Left lobe of liver (tissue), 2 donors: ENCODE results near the gene ALK. TPM values are rescaled to one million over a fixed set of nuclear protein-coding genes. Genes with fewer than 3 reads are reported as not detected.
"Not testable (repeated sequence)": the region's sequence is repeated elsewhere in the genome, so short reads cannot be mapped to it uniquely, and the experiment has no call there.

Experiments
- ATAC-seq: fragments of 200-7000 bp; cut with Tn5 transposase; one replicate; pipeline ENCODE4 v1.9.1; 2020; ENCODE audit warnings: mild to moderate bottlenecking, moderate library complexity
- DNase-seq: peaks from one replicate; pipeline ENCODE4 v3.0.0-alpha.2; 2020; ENCODE audit warnings: low spot score
- total RNA-seq: library from RNA; stranded (reverse); gene quantifications from one replicate; pipeline ENCODE4 v1.2.1, GENCODE V29; 2021
- donor health status: DM: no; HTN: no; CAD: no; lungs with moderate emphysema.
- donor health status: DM: no; HTN: yes; CAD: no.

ALK gene
- total RNA-seq, 1 donor from 2014 or later = not detected

DNA sequence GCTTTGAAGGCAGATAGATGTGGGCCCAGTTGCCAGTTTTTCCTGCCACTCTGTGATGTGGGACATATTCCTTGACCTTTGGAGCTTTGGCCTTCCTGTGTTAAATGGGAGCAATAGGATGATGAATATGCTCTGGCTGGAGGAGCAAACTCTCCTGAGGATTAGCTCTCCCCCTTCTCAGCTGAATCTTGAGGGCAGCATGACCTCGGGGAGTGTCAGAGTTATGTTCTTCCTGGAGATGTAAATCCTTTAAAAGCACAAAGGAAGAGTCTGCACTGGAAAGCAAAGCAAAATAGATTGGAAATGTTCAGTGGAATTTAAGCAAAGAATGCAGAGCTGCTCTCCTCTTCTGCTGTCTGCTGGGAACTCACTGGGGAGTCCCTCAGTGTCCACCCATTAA, 160.1 kb downstream of the ALK start:
- ATAC-seq (no peak), DNase-seq (no peak)

DNA sequence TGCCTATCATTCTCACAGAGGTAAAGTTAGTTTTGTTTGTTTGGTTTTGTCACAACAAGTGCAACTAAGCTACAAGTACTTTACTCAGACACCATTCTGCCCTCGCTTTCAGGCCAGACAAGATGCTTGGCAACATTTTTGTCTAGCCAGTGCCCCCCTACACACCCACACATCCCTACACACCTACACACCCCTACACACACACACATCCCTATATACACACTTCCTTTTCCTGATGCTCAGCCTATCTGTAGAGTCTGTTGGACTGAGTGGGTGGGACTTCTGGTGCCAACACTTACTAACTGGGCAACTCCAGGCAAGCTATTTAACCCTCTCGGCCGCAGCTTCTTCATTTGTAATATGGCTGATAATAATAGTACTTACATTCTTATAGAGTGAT, 161.4 kb downstream of the ALK start:
- no peak for DNase-seq
- no peak for ATAC-seq

DNA sequence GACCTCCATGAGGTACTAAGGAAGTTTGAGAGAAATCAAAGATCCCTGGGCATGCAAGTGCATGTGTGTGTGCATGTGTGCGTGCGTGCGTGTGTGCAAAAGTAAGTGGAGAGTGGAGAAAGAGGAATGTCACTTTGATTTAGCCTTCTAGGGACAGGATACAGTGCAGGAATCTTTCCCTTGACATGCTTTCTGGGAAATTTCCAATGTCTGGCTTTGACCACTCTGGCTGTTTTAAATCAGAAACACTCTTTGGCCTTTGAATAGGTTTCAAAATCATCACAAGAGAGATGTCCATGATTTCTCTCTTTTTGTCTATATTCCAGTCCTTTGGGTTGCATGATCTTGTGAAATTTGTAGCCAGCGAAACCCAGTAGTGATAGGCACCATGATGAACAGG, 162.0 kb downstream of the ALK start:
- no peak for DNase-seq
- ATAC-seq = no peak

DNA sequence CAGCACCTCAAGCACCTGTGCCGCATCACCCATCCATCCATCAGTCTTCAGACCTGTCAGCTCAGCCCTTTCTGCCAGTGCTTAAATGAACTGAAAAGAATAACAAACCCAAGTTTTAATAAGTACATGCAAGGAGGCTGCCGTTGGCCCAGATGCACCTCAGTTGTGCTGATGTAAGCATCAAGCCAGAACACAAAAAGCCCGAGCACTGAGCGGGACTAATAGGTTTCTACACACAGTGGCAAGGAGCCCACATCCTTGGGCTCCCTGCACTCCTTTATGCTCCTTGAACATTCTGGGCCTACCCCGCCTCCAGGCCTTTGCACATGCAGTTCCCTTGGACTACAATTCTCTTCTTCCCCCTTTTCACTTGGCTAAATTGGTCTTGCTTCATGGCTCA, 165.6 kb downstream of the ALK start:
- no peak for ATAC-seq
- DNase-seq = no peak

DNA sequence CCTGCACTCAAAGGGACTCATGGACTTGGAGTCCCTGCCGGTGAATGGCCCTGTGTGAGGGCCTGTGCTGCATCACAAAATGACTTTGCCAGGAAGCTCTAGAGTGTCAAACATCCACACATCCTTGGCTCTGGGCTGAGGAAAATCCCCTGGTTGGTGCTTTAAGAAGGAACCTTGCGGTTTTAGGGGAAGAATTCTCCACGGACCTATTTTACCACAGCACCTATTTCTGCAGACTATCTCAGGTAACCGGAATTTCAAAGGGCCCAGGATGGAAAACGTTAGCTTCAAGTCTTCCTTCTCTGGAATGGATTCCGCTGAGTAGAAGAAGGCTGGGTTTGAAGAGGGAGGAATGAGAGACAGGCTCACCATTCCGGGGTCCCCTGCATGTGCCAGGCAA, 166.2 kb downstream of the ALK start:
- no peak for DNase-seq
- no peak for ATAC-seq

DNA sequence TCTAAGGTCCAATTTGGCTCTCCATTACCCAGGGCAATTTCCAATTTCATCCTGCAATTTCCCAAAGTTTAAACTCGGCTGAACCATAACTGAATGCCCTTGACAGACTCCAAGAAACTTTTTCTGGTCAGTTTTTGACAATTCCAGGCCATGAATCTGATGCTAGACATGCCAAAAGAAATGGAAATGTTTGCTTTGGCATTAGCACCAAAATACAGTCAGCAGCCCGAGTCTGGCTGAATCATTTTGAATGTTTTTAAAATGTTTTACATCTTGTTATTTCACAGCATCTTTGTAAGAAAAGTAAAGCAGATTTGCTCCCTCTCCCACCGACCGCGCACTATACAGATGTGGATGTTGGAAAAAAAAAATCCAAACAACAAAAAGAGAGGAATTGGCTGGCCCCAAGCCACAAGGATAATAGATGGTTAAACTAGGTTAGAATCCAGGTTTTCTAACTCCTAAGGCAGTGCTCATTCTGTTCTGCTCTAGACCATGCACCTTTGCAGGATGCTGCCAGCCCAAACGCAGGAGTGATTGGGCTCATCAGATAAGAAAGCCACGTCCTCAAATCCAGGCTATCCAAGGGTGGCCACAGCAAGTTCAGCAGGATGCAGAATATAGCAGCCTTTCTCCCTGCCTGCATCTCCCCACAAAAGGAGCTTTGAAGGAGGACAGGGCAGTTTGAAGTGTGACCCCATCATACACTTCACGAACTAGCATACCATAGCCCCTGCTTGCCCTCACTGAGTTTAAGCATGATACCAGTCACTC, 167.5 kb downstream of the ALK start:
- ATAC-seq = no peak
- no peak for DNase-seq

DNA sequence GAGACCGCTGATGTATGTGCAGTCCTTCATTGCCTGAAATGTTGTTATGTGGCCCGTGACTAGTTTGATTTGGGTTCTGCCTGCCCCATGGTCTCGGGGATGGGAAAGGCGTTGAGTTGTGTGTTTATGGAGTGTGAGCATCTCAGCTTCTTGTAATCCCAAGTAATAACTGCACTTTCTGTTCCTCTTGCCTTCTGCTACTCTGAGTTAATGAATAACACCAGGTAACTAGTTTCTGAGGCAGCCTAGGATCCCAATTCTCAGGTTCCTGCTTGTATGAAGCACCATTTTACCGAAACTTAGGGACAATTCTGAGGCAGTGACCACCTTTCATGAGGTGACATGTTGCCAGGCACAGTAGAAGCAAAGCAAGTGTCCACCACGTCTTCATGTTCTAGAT, 170.0 kb downstream of the ALK start:
- no peak for ATAC-seq

DNA sequence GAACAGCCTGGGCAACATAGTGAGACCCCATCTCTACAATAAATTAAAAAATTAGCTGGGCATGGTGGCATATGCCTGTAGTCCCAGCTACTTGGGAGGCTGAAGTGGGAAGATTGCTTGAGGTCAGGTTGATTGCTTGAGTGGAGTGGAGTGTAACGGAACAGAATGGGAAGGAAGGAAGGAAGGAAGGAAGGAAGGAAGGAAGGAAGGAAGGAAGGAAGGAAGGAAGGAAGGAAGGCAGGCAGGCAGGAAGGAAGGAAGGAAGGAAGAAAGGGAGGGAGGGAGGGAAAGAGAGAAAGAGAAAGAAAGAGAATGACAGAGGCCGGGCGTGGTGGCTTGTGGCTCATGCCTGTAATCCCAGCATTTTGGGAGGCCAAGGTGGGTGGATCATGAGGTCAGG, 170.9 kb downstream of the ALK start:
- not testable (repeated sequence) for ATAC-seq, DNase-seq

More for the DNA sequence above, 170.0 kb downstream of the ALK start:
- DNase-seq = no peak

DNA sequence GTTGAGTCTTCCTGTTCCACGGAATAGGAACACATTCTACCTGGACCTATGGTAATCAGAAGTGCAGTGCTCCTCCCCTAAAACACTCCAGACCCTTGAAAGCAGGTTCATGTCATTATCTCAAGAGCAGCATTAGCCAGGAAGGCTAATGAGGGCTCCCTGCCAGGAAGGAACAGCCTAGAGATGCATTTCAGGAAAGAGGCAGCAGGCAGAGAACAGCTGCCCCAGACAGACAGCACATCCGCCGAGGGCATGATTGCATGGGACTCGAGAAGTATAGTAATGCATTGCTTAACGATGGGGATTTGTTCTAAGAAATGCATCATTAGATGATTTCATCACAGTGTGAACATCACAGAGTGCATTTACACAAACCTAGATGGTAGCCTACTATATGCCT, 171.5 kb downstream of the ALK start:
- DNase-seq = no peak
- no peak for ATAC-seq

DNA sequence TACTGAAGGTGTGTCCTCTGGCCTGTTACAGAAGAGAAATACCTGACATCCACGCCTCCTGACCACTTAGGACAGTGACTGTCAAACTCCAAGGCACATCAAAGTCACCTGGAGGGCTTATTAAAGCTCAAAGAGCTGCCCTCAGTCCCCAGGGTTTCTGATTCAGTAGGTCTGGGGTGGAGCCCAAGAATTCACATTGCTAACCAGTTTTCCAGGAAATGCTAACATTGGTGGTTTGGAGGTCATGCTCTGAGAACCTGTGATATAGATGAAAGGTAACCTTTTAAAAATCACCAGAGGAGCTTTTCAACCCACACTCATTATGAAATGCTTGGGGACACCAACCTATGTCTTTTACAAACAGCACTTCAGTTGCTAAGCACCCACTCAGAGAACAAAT, 172.3 kb downstream of the ALK start:
- DNase-seq (no peak), ATAC-seq (no peak)

DNA sequence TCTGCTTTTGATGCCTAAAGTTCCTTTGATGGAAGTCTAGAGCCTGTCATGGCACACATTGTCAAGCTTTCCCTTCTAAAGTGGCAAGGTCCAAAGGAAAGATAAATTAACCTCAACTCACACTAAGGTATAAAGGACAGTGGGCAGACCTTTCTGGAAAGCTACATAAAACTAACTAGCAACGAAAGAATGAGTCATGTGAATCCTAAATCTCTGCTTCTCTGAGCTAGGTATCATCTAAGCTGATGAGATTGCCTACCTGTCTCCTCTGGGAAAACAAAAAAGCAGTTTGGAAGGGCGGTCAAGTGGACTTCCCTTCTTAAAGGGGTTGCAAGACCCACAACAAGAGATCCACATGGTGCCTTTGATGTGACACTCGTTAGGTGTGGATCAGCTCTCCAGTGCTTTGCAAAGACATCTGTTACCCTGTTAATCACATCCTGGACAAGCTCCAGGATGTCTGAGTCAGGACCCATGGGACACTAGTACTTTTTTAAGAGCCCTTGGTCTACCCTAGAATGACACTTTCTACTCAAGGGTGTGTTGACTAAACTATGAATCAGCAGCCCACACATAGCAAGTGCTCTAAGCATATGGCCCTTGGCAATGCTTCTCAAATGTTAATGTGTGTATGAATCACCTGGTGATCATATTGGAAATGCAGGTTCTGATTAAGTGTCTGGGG, 173.5 kb downstream of the ALK start:
- no peak for ATAC-seq
- DNase-seq = no peak

DNA sequence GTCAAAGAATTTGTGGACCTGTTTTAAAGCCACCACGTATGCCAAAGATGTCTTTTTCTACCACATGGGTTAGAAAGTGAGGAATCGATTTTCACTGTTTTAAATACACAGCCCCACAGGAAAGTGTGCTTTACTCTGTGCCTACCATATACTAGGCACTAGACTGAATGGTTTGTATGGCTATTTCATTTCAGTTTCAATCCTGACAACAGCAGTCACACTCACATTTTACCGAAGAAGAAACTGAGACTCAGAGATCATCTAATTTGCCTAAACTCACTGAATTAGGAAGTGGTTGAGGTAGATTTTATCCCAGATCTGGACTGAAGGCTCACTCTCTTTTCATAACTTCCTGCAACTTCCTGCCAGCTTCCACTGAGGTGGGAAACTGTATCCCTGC, 176.4 kb downstream of the ALK start:
- DNase-seq (no peak), ATAC-seq (no peak)

DNA sequence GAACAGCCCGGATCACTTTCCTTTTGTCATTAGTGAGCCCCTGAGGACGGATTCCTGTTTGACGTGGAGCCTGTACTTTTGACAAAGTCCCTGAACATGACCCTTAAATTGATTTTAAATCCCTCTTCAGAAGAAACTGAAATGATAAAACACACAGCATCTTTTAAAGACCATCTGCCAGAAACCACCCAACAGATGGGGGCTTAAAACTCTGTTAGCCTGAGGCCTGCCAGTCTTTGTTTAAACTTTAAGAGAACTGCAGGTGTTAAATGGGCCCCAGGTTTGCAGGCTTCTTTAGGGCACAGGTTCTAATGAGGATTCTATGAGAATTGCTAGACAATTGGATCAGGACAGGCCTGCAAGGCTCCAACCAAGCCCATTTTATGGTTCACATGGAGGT, 177.9 kb downstream of the ALK start:
- no peak for ATAC-seq
- DNase-seq = no peak

DNA sequence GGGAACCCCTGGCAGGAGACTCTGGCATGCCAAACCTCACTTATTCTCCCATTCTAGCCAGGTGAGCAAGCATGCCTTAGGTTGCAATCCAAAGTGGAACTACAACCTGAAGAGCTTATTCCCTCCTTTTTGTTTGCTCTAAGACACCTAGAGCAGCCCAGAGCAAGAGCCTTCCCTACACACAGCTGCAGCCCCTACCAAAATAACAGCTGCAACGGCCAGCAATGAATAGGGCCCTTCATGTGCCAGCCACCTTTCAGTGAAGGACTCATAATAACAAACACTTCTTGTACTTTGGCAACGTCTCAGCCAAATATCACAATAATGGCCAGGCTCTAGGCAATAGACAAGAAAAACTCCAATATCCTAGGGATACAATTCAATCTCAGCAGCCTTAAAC, 178.7 kb downstream of the ALK start:
- ATAC-seq = no peak
- no peak for DNase-seq

DNA sequence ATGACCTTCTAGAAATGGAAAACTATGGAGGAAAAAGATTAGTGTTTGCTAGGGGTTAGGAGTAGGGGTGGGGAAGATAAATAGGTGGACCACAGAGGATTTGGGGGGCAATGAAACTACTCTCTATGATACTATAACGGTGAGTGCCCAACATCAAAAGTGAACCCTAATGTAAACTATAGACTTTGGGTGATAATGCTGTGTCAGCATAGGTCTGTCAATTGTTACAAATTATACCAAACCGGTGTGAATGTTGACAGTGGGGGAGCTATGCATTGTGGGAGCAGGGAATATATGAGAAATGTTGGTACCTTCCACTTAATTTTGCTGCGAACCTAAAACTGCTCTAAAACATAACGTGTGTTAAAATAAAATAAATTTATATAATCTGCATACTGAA, 180.3 kb downstream of the ALK start:
- ATAC-seq = no peak

DNA sequence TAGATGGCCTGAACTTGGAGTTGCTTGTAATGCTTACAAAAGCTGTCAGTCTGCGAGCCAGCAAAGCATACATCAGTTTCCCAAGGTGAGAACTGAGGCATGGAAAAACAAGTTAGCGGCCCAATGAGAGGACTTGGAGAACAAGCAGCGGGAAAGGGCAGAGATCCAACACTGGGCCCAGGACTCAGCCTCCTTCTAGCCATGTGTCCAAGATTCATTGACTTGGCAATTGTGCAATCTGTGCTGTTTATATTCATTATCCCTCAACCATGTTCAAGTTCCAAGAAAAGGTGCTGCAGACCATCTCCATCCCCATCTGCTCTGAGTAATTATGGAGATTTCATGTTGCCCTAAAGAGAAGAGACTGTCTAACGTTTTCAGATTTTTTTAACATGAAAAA, 187.4 kb downstream of the ALK start:
- DNase-seq = no peak
- ATAC-seq = no peak

More for the DNA sequence above, 180.3 kb downstream of the ALK start:
- no peak for DNase-seq

DNA sequence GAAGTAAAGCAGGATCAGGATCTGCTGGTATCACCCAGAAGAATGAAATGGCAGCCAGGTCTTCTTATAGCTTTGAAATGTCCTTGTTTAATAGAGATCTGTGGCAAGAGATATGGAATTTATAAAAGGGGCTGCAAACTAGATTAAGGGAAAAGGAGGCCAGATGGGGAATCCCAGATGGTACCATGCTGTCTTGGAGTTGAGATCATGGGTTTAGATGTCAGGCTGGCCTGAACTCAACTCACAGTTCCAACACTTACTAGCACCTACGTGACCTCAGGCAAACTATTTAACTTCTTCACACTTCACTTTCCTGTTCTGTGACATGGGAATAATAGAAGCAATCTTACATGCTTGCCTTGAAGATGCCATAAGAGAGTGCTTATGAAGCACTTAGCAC, 188.2 kb downstream of the ALK start:
- no peak for ATAC-seq
- DNase-seq = no peak

DNA sequence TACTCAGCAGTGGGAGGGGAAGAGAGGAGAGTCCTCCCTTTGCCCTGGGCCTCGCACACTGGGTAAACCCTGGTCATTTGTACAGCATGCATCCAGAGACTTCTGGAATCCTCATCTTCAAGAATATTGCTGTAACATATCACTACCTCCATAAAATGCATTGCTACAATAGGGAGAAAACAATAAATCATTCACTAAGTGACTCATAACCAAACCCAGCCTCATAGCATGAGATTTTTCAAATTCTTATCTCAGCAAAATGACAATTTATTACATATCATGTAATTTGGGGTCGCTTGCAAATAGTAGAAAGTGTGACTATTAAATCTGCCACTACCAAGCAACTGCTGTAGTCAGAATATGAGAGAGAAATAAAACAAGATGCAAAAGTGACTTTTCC, 189.4 kb downstream of the ALK start:
- ATAC-seq = no peak
- no peak for DNase-seq

DNA sequence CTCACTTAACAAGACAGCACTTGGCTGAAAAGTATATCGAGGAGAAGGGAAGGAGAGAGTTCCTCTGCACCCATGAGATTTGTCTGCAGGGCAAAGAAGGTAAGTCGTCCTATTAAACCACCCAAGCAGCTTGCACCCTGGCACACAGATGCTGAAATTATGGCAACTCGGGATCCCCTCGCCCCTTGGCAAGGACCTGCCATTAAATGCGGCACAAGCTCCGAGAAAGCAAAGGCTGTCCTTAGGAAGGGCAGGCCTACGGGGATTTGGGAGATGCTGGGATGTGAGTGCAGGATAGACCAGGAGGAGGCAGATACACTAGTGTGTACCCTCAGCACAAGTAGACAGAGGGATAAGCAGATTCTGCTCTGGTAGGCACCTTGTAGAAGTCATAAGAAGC, 191.5 kb downstream of the ALK start:
- DNase-seq = no peak

DNA sequence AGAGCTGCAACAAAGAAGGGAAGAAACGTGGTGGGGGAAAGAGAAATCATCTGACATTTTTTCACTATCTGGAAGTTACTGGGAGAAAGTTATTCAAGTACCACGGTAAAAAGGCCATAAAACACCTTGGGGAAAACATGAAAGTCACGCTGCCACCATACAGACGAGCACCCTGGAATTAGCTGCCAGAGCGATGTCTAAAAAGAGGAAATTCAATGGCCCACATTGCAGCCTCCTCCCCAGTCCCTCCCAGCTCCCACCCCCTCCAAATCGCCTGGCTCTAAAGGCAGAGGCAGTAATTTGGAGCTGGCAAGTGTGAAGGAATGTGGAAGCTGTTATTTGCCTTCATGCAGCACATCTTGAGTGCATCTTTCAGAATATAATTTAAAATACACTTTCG, 192.0 kb downstream of the ALK start:
- no peak for DNase-seq

More for the DNA sequence above, 191.5 kb downstream of the ALK start:
- ATAC-seq = no peak

DNA sequence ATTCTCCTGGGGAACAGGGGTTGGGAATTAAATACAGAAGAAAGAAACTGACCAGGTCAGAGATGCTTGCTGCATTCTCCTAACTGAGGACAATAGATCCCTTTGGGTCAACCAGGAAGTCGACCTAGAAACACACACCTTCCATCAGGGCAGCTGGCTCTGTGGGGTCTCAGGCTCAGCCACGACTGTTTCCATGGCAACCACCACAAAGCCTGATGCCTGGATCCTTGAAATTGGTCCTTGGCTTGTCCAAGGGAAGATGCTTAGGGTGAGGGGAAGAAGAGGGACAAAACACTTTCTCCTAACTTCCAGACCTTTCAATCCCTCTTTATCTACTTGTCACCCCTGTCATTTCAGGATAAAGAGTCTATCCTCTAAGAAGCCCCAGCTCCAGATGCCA, 194.4 kb downstream of the ALK start:
- DNase-seq = no peak
- ATAC-seq = no peak

More for the DNA sequence above, 192.0 kb downstream of the ALK start:
- no peak for ATAC-seq

DNA sequence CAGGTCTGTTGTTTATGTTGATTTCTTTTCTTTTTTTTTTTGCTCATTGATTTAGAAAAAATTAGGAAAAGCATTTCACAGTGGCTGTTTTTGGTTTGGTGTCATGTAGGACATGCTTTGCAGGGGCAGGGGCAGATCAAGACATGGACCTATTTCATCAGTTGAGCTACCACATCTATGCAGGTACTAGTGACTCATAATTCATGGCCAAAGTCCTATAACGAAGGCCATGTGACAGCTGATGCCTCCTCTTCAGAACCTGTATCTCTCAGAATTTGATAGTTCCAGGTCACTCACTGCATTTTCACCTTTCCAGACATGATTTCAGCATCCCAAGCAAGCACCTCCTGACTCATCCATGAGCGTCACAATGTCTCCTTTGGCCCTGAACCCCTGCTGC, 195.8 kb downstream of the ALK start:
- DNase-seq (no peak), ATAC-seq (no peak)

DNA sequence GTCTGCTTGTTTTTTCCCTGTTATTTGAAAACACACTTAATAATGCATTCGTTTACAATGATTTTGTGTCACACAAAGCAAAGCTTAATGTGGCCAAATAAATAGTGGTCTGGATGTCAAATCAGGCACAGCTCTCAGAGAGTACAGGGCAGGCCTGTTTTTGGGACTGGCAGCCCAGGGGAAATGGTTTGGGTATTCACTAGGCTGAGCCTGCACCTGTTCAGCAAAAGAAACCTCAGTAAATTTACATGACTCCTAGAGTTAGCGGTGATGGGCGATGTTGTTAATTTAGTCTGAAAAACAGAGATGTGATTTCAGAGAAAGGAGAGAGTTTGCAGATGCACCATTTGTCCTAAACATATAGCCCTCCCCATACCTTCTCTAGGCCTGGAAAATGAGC, 197.1 kb downstream of the ALK start:
- DNase-seq (no peak), ATAC-seq (no peak)
